Measurements from ENCODE around the gene SUSD6.

Gene SUSD6

DNA sequence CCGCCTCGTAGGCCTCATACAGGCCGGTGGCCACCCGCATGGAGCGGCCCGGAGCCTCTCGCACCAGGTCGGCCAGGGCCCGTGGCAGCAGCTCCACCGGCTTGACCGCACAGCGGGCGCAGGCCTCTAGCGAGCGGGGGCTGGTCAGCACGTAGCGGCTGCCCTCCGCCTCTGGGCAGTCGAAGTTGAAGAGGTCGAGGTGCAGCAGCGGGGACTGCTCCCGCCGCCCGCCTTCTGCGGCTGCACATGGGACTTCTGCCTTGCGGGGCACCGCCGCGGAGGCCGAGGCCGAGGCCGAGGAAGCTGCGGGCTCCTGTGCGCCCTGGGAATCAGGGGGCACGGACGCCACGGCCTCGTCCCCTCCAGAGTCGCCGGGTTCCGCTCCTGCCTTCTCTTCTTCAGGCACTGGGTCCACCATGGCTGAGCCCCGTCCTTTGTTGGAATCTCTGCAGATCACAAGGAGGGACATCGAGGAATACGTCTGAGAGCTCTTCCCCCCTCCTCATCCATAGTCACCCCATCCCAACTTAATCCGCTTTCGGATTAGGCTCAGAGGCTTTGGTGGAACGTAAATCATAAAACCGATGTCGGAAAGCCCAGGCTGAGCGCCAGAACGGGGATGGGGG is 38.1 kb upstream of the SUSD6 start:
- Histone ChIP-seq H3K79me2 (ENCODE audit: low read length) (no peaks in the 10 kb centered on the region), H3K36me3 (replicated peaks; ENCODE audit: low read depth, low read length) (no peaks in the 10 kb centered on the region), H3K9ac (ENCODE audit: low read length) (no peak overlapping the region), H3K4me2 (ENCODE audit: low read length) (no peak overlapping the region), H2AFZ (ENCODE audit: low read depth, low read length) (no peak overlapping the region), H3K4me3 (ENCODE audit: low read length) (no peak overlapping the region), H3K27ac (ENCODE audit: low read length) (no peak overlapping the region), H4K20me1 (ENCODE audit: insufficient read depth, low read length) (no peaks in the 10 kb centered on the region), H3K27me3 (ENCODE audit: low read depth, low read length) (peaks cover 26% of the 10 kb centered on the region; the same call in 1 of the 2 replicates), H3K4me1 (ENCODE audit: low read length) (no peaks in the 10 kb centered on the region), H3K9me3 (ENCODE audit: insufficient read depth, low read length) (no peaks in the 10 kb centered on the region)
- TF ChIP-seq EZH2phosphoT487 (IDR thresholded peaks at IDR 0.05; ENCODE audit: low read depth) (no peak), CTCF (IDR thresholded peaks at IDR 0.05; ENCODE audit: low read depth, low read length) (no peak)

- TF ChIP-seq CTCF (IDR thresholded peaks at IDR 0.05; ENCODE audit: low read depth, low read length) (no peak), EZH2phosphoT487 (IDR thresholded peaks at IDR 0.05; ENCODE audit: low read depth) (no peak)
- peaks cover 23% of the 10 kb centered on the region; the same call in 1 of the 2 replicates for H3K27me3 ChIP-seq (ENCODE audit: low read depth, low read length)
- H3K9me3 ChIP-seq (ENCODE audit: insufficient read depth, low read length) = no peaks in the 10 kb centered on the region
- H3K9ac ChIP-seq (ENCODE audit: low read length) = no peak overlapping the region
- no peaks in the 10 kb centered on the region for H3K79me2 ChIP-seq (ENCODE audit: low read length)
- no peaks in the 10 kb centered on the region for H4K20me1 ChIP-seq (ENCODE audit: insufficient read depth, low read length)
- no peak overlapping the region for H3K4me3 ChIP-seq (ENCODE audit: low read length)
- no peaks in the 10 kb centered on the region for H3K36me3 ChIP-seq (replicated peaks; ENCODE audit: low read depth, low read length)
- no peak overlapping the region for H2AFZ ChIP-seq (ENCODE audit: low read depth, low read length)
- no peak overlapping the region for H3K27ac ChIP-seq (ENCODE audit: low read length)
- no peaks in the 10 kb centered on the region for H3K4me1 ChIP-seq (ENCODE audit: low read length)
- H3K4me2 ChIP-seq (ENCODE audit: low read length) = no peak overlapping the region
Measured at GRCh38 chr14:69573831-69574262, 37.5 kb upstream of the SUSD6 start.

GRCh38 chr14:69574263-69574953 is 37.0 kb upstream of the SUSD6 start, which contains the start of gene CCDC177:
CCDC177 (minus strand) TSS chr14:69574871; CDS start chr14:69573622, 1,249 bp downstream.
- no peak within 1 kb of the TSS for H3K9ac ChIP-seq (ENCODE audit: low read length)
- no peak within 1 kb of the TSS for H2AFZ ChIP-seq (ENCODE audit: low read depth, low read length)
- no peak within 1 kb of the TSS for H3K27ac ChIP-seq (ENCODE audit: low read length)
- H3K36me3 ChIP-seq (replicated peaks; ENCODE audit: low read depth, low read length) = no peaks in the 10 kb centered on the region
- no peaks in the 10 kb centered on the region for H4K20me1 ChIP-seq (ENCODE audit: insufficient read depth, low read length)
- no peaks in the 10 kb centered on the region for H3K9me3 ChIP-seq (ENCODE audit: insufficient read depth, low read length)
- TF ChIP-seq EZH2phosphoT487 (IDR thresholded peaks at IDR 0.05; ENCODE audit: low read depth) (no peak), CTCF (IDR thresholded peaks at IDR 0.05; ENCODE audit: low read depth, low read length) (peak; percentile 68)
- peak within 1 kb of the TSS; percentile 34; the same call in 1 of the 2 replicates for H3K4me3 ChIP-seq (ENCODE audit: low read length)
- H3K4me2 ChIP-seq (ENCODE audit: low read length) = peak within 1 kb of the TSS; percentile 55
- no peaks in the 10 kb centered on the region for H3K4me1 ChIP-seq (ENCODE audit: low read length)
- H3K79me2 ChIP-seq (ENCODE audit: low read length) = no peaks in the 10 kb centered on the region
- H3K27me3 ChIP-seq (ENCODE audit: low read depth, low read length) = peaks cover 23% of the 10 kb centered on the region; the same call in 1 of the 2 replicates

DNA sequence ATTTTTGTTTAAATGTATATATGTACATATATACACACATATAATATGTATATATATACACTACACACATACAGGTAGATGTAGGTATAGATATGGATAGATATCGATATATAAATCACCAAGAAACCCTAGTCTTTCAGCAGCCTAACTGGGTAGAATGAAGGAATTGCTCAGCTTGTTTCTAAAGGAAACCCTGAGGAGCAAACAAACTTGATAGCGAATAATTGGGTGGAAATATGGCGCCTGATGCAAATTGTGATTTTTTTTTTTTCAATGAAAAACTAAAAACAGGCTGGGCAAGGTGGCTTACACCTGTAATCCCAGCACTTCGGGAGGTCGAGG is 36.5 kb upstream of the SUSD6 start:
- H3K4me1 ChIP-seq (ENCODE audit: low read length) = no peaks in the 10 kb centered on the region
- H3K9ac ChIP-seq (ENCODE audit: low read length) = no peak overlapping the region
- no peaks in the 10 kb centered on the region for H3K9me3 ChIP-seq (ENCODE audit: insufficient read depth, low read length)
- no peaks in the 10 kb centered on the region for H3K79me2 ChIP-seq (ENCODE audit: low read length)
- H3K36me3 ChIP-seq (replicated peaks; ENCODE audit: low read depth, low read length) = no peaks in the 10 kb centered on the region
- H2AFZ ChIP-seq (ENCODE audit: low read depth, low read length) = no peak overlapping the region
- TF ChIP-seq CTCF (IDR thresholded peaks at IDR 0.05; ENCODE audit: low read depth, low read length) = no peak
- no peak for TF ChIP-seq EZH2phosphoT487 (IDR thresholded peaks at IDR 0.05; ENCODE audit: low read depth)
- no peak overlapping the region for H3K4me3 ChIP-seq (ENCODE audit: low read length)
- H3K4me2 ChIP-seq (ENCODE audit: low read length) = no peak overlapping the region
- H3K27me3 ChIP-seq (ENCODE audit: low read depth, low read length) = peaks cover 22% of the 10 kb centered on the region; the same call in 1 of the 2 replicates
- no peaks in the 10 kb centered on the region for H4K20me1 ChIP-seq (ENCODE audit: insufficient read depth, low read length)
- no peak overlapping the region for H3K27ac ChIP-seq (ENCODE audit: low read length)

Measured in OCI-LY3 (cell line).